Vagina (tissue), 2 donors: ENCODE results near the gene MAFF.

Experiments
- POLR2A ChIP-seq, 2 donors: fragments of 450-650 bp; IDR thresholded peaks; one replicate each; pipeline ENCODE4 v1.6.1; 2017; ENCODE audit warnings: antibody characterized with exemption in 2 of 2, mild to moderate bottlenecking in 2 of 2, moderate library complexity in 2 of 2
- TF ChIP-seq, protein P1 (sequence below), 3 experiments: fragments of 450-650 bp in 2 of 3; fragments of 200-600 bp in 1 of 3; sonication (generic) in 1 of 3; IDR thresholded peaks; one replicate each; pipeline ENCODE4 v1.5.1; 2017 to 2019; ENCODE audit warnings: antibody characterized with exemption in 3 of 3, mild to moderate bottlenecking in 2 of 3, moderate library complexity in 2 of 3

- TF ChIP-seq, protein P1, sequence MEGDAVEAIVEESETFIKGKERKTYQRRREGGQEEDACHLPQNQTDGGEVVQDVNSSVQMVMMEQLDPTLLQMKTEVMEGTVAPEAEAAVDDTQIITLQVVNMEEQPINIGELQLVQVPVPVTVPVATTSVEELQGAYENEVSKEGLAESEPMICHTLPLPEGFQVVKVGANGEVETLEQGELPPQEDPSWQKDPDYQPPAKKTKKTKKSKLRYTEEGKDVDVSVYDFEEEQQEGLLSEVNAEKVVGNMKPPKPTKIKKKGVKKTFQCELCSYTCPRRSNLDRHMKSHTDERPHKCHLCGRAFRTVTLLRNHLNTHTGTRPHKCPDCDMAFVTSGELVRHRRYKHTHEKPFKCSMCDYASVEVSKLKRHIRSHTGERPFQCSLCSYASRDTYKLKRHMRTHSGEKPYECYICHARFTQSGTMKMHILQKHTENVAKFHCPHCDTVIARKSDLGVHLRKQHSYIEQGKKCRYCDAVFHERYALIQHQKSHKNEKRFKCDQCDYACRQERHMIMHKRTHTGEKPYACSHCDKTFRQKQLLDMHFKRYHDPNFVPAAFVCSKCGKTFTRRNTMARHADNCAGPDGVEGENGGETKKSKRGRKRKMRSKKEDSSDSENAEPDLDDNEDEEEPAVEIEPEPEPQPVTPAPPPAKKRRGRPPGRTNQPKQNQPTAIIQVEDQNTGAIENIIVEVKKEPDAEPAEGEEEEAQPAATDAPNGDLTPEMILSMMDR (IDR thresholded peaks at IDR 0.05) = no peak
- TF ChIP-seq POLR2A (IDR thresholded peaks at IDR 0.05) = no peak
Measured at GRCh38 chr22:38246046-38246658, 44.4 kb downstream of the MAFF start.
